HEK293 (cell line): ENCODE measurements around the gene DAAM2.

Source experiments
- ZNF174 ChIP-seq: fragments of 450-650 bp; formaldehyde crosslinking; IDR thresholded peaks from 2 replicates; pipeline ENCODE4 v1.5.0; 2017; ENCODE audit warnings: missing biosample characterization, mild to moderate bottlenecking, missing genetic modification characterization
- ZNF776 ChIP-seq: fragments of 450-650 bp; formaldehyde crosslinking; IDR thresholded peaks from 2 replicates; pipeline ENCODE4 v1.5.0; 2017; ENCODE audit warnings: missing biosample characterization, missing genetic modification characterization, borderline replicate concordance
- TF ChIP-seq, protein P1 (sequence below): fragments of 450-650 bp; formaldehyde crosslinking; IDR thresholded peaks from 2 replicates; pipeline ENCODE4 v1.5.1; 2016; ENCODE audit warnings: missing biosample characterization, missing genetic modification characterization
- TF ChIP-seq, protein P2 (sequence below): fragments of 450-650 bp; formaldehyde crosslinking; IDR thresholded peaks from 2 replicates; pipeline ENCODE4 v1.5.1; 2016; ENCODE audit warnings: missing biosample characterization, missing genetic modification characterization, borderline replicate concordance

DNA sequence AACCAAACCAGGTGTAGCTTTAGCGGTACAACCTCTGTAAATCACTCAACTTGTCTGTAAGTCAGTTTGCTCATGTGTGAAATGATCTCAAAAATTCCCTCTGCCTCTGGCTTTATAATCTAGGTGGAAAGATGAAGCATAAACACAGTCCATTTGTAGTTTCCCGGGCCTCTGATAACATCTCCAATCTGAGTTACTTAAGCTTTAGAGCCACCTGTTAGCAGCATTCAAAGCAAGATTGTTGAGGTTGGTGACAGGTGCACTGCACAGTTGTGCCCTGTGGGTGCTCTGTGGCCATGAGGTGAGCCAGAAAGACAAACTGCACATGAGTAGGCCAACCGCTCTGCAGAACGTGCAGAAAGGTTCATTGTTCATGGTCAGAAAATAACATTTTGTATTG, 88.4 kb downstream of the DAAM2 start:
- TF ChIP-seq, protein P1, sequence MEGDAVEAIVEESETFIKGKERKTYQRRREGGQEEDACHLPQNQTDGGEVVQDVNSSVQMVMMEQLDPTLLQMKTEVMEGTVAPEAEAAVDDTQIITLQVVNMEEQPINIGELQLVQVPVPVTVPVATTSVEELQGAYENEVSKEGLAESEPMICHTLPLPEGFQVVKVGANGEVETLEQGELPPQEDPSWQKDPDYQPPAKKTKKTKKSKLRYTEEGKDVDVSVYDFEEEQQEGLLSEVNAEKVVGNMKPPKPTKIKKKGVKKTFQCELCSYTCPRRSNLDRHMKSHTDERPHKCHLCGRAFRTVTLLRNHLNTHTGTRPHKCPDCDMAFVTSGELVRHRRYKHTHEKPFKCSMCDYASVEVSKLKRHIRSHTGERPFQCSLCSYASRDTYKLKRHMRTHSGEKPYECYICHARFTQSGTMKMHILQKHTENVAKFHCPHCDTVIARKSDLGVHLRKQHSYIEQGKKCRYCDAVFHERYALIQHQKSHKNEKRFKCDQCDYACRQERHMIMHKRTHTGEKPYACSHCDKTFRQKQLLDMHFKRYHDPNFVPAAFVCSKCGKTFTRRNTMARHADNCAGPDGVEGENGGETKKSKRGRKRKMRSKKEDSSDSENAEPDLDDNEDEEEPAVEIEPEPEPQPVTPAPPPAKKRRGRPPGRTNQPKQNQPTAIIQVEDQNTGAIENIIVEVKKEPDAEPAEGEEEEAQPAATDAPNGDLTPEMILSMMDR (tag by site-specific recombination), result no peak
- TF ChIP-seq, protein P2, sequence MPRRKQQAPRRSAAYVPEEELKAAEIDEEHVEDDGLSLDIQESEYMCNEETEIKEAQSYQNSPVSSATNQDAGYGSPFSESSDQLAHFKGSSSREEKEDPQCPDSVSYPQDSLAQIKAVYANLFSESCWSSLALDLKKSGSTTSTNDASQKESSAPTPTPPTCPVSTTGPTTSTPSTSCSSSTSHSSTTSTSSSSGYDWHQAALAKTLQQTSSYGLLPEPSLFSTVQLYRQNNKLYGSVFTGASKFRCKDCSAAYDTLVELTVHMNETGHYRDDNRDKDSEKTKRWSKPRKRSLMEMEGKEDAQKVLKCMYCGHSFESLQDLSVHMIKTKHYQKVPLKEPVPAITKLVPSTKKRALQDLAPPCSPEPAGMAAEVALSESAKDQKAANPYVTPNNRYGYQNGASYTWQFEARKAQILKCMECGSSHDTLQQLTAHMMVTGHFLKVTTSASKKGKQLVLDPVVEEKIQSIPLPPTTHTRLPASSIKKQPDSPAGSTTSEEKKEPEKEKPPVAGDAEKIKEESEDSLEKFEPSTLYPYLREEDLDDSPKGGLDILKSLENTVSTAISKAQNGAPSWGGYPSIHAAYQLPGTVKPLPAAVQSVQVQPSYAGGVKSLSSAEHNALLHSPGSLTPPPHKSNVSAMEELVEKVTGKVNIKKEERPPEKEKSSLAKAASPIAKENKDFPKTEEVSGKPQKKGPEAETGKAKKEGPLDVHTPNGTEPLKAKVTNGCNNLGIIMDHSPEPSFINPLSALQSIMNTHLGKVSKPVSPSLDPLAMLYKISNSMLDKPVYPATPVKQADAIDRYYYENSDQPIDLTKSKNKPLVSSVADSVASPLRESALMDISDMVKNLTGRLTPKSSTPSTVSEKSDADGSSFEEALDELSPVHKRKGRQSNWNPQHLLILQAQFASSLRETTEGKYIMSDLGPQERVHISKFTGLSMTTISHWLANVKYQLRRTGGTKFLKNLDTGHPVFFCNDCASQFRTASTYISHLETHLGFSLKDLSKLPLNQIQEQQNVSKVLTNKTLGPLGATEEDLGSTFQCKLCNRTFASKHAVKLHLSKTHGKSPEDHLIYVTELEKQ, result no peak
- TF ChIP-seq ZNF776 (tag by site-specific recombination) (no peak), ZNF174 (tag by site-specific recombination) (no peak)
